ENCODE results near the gene PIK3C2G.

PIK3C2G gene

GRCh38 chr12:18683327-18684013 is 422.2 kb downstream of the PIK3C2G start:
- H3K27me3 ChIP-seq (ENCODE audit: insufficient read depth, low read length, poor library complexity, severe bottlenecking) = no peaks in the 10 kb centered on the region
- H3K4me3 ChIP-seq (ENCODE audit: low read length, poor library complexity, severe bottlenecking) = no peak overlapping the region
- no peaks in the 10 kb centered on the region for H3F3A ChIP-seq (ENCODE audit: low read depth)
- no peaks in the 10 kb centered on the region for H3K4me1 ChIP-seq (ENCODE audit: insufficient read depth, low read length, poor library complexity, severe bottlenecking)
- no peak overlapping the region for H2AFZ ChIP-seq (ENCODE audit: low read length)
- no peaks in the 10 kb centered on the region for H3K36me3 ChIP-seq (ENCODE audit: insufficient read depth, low read length)
- no peak overlapping the region for H3K4me2 ChIP-seq (ENCODE audit: low read depth, low read length, poor library complexity, severe bottlenecking)
- no peaks in the 10 kb centered on the region for H3K9me3 ChIP-seq (ENCODE audit: insufficient read depth, low read depth, low read length)
- no peaks in the 10 kb centered on the region for H3K79me2 ChIP-seq (ENCODE audit: insufficient read depth, low read length)
- no peak for TF ChIP-seq EZH2phosphoT487 (IDR thresholded peaks at IDR 0.05; ENCODE audit: borderline replicate concordance)
- TF ChIP-seq CTCF (conservative IDR thresholded peaks at IDR 0.05; ENCODE audit: low read length) = no peak
- H4K20me1 ChIP-seq (ENCODE audit: insufficient read depth, low read length, poor library complexity, severe bottlenecking) = no peaks in the 10 kb centered on the region
- H3K9ac ChIP-seq (ENCODE audit: low read depth, low read length, poor library complexity, severe bottlenecking) = no peak overlapping the region
- H3K9me2 ChIP-seq (replicated peaks; ENCODE audit: low read depth, low read length) = no peaks in the 10 kb centered on the region

- H3K9ac ChIP-seq (ENCODE audit: low read depth, low read length, poor library complexity, severe bottlenecking) = no peak overlapping the region
- H3K9me2 ChIP-seq (replicated peaks; ENCODE audit: low read depth, low read length) = no peaks in the 10 kb centered on the region
- no peaks in the 10 kb centered on the region for H3K79me2 ChIP-seq (ENCODE audit: insufficient read depth, low read length)
- H3K27me3 ChIP-seq (ENCODE audit: insufficient read depth, low read length, poor library complexity, severe bottlenecking) = no peaks in the 10 kb centered on the region
- H2AFZ ChIP-seq (ENCODE audit: low read length) = no peak overlapping the region
- H3K9me3 ChIP-seq (ENCODE audit: insufficient read depth, low read depth, low read length) = no peaks in the 10 kb centered on the region
- H3F3A ChIP-seq (ENCODE audit: low read depth) = no peaks in the 10 kb centered on the region
- H3K4me1 ChIP-seq (ENCODE audit: insufficient read depth, low read length, poor library complexity, severe bottlenecking) = no peaks in the 10 kb centered on the region
- H3K4me3 ChIP-seq (ENCODE audit: low read length, poor library complexity, severe bottlenecking) = no peak overlapping the region
- no peaks in the 10 kb centered on the region for H3K36me3 ChIP-seq (ENCODE audit: insufficient read depth, low read length)
- no peaks in the 10 kb centered on the region for H4K20me1 ChIP-seq (ENCODE audit: insufficient read depth, low read length, poor library complexity, severe bottlenecking)
- no peak for TF ChIP-seq CTCF (conservative IDR thresholded peaks at IDR 0.05; ENCODE audit: low read length)
- no peak for TF ChIP-seq EZH2phosphoT487 (IDR thresholded peaks at IDR 0.05; ENCODE audit: borderline replicate concordance)
- H3K4me2 ChIP-seq (ENCODE audit: low read depth, low read length, poor library complexity, severe bottlenecking) = no peak overlapping the region
These were observed 423.1 kb downstream of the PIK3C2G start for GRCh38 chr12:18684430-18684829.

- no peaks in the 10 kb centered on the region for H3K4me1 ChIP-seq (ENCODE audit: insufficient read depth, low read length, poor library complexity, severe bottlenecking)
- no peaks in the 10 kb centered on the region for H3K9me2 ChIP-seq (replicated peaks; ENCODE audit: low read depth, low read length)
- H2AFZ ChIP-seq (ENCODE audit: low read length) = no peak overlapping the region
- TF ChIP-seq CTCF (conservative IDR thresholded peaks at IDR 0.05; ENCODE audit: low read length) (no peak), EZH2phosphoT487 (IDR thresholded peaks at IDR 0.05; ENCODE audit: borderline replicate concordance) (no peak)
- H3K79me2 ChIP-seq (ENCODE audit: insufficient read depth, low read length) = no peaks in the 10 kb centered on the region
- H3K4me2 ChIP-seq (ENCODE audit: low read depth, low read length, poor library complexity, severe bottlenecking) = no peak overlapping the region
- no peak overlapping the region for H3K9ac ChIP-seq (ENCODE audit: low read depth, low read length, poor library complexity, severe bottlenecking)
- H4K20me1 ChIP-seq (ENCODE audit: insufficient read depth, low read length, poor library complexity, severe bottlenecking) = no peaks in the 10 kb centered on the region
- H3K4me3 ChIP-seq (ENCODE audit: low read length, poor library complexity, severe bottlenecking) = no peak overlapping the region
- H3K36me3 ChIP-seq (ENCODE audit: insufficient read depth, low read length) = no peaks in the 10 kb centered on the region
- no peaks in the 10 kb centered on the region for H3K9me3 ChIP-seq (ENCODE audit: insufficient read depth, low read depth, low read length)
- no peaks in the 10 kb centered on the region for H3F3A ChIP-seq (ENCODE audit: low read depth)
- no peaks in the 10 kb centered on the region for H3K27me3 ChIP-seq (ENCODE audit: insufficient read depth, low read length, poor library complexity, severe bottlenecking)
These were observed 428.5 kb downstream of the PIK3C2G start for GRCh38 chr12:18689771-18690170.

All from Loucy (cell line).